Thoracic aorta (tissue), 2 donors: Measurements from ENCODE around the gene CACNA1G. TPM values are rescaled to one million over a fixed set of nuclear protein-coding genes. Genes with fewer than 3 reads are reported as not detected.

Experiments used
- ATAC-seq: fragments of 150-250 bp; one replicate; pipeline ENCODE4 v1.8.0; 2017; ENCODE audit warnings: low read depth; ENCODE audit not compliant: insufficient number of reproducible peaks, low FRiP score
- DNase-seq: peaks from one replicate; pipeline ENCODE4 v3.0.0-alpha.2; 2020; ENCODE audit warnings: low spot score
- H3K27ac ChIP-seq, 2 donors: fragments of 200-600 bp; sonication (generic); 1 replicate in 1 of 2; 2 replicates in 1 of 2; pipeline ENCODE4 v1.5.1; 2016; ENCODE audit warnings: mild to moderate bottlenecking in 2 of 2, moderate library complexity in 2 of 2
- H3K27me3 ChIP-seq: fragments of 200-600 bp; sonication (generic); replicated peaks from 2 replicates; pipeline ENCODE4 v1.6.0; 2016; ENCODE audit warnings: mild to moderate bottlenecking; ENCODE audit not compliant: insufficient read depth
- H3K36me3 ChIP-seq: fragments of 200-600 bp; sonication (generic); one replicate; pipeline ENCODE4 v1.5.1; 2016
- H3K4me1 ChIP-seq, 2 donors: fragments of 200-600 bp; sonication (generic); 1 replicate in 1 of 2; 2 replicates in 1 of 2; pipeline versions ENCODE4 v1.5.1 to v1.6.0; 2016; ENCODE audit warnings: low read depth in 2 of 2, mild to moderate bottlenecking in 1 of 2; ENCODE audit not compliant: control insufficient read depth in 1 of 2
- H3K4me3 ChIP-seq: fragments of 200-600 bp; sonication (generic); 2 replicates; pipeline ENCODE4 v1.5.1; 2016; ENCODE audit warnings: mild to moderate bottlenecking
- H3K9me3 ChIP-seq: fragments of 200-600 bp; sonication (generic); 2 replicates; pipeline ENCODE4 v1.5.1; 2016
- CTCF ChIP-seq: fragments of 200-600 bp; sonication (generic); IDR thresholded peaks from one replicate; pipeline ENCODE4 v1.5.1; 2019; ENCODE audit warnings: antibody characterized with exemption
- total RNA-seq, 2 donors: library from RNA; depleted of rRNA; stranded (reverse); fragments of >200 nt; gene quantifications; one replicate each; pipeline versions ENCODE4 v1.1.0 to v1.2.3, GENCODE V29; 2016

The CACNA1G gene
- total RNA-seq, 2 donors from 2014 or later: 0.27 to 2.3 TPM

- DNase-seq: peak; percentile 56
- Histone ChIP-seq H3K36me3 (peaks cover 15% of the 10 kb centered on the region), H3K9me3 (no peaks in the 10 kb centered on the region), H3K4me1 (peaks cover 4 to 10% of the 10 kb centered on the region in 2 donors), H3K27me3 (no peaks in the 10 kb centered on the region), H3K27ac (peak overlapping the region; percentile 43 to 55), H3K4me3 (peak overlapping the region; percentile 9)
- ATAC-seq: peak; percentile 66
- TF ChIP-seq CTCF: no peak
These were observed 112.5 kb downstream of the CACNA1G start for GRCh38 chr17:50672831-50673551.

GRCh38 chr17:50675190-50675589 is 114.7 kb downstream of the CACNA1G start:
- no peak for TF ChIP-seq CTCF
- H3K36me3 ChIP-seq: peaks cover 19% of the 10 kb centered on the region
- no peak overlapping the region for H3K27ac ChIP-seq
- no peaks in the 10 kb centered on the region for H3K27me3 ChIP-seq
- ATAC-seq: no peak
- H3K4me1 ChIP-seq: peaks cover 4 to 10% of the 10 kb centered on the region in 2 donors
- no peak overlapping the region for H3K4me3 ChIP-seq
- no peak for DNase-seq
- no peaks in the 10 kb centered on the region for H3K9me3 ChIP-seq

- TF ChIP-seq CTCF: no peak
- Histone ChIP-seq H3K9me3 (no peaks in the 10 kb centered on the region), H3K27ac (no peak overlapping the region), H3K27me3 (no peaks in the 10 kb centered on the region), H3K36me3 (peaks cover 19% of the 10 kb centered on the region), H3K4me1 (peaks cover 4 to 11% of the 10 kb centered on the region in 2 donors), H3K4me3 (no peak overlapping the region)
- ATAC-seq: no peak
- DNase-seq: no peak
These were observed 115.1 kb downstream of the CACNA1G start for GRCh38 chr17:50675627-50676026.

GRCh38 chr17:50676065-50676975 is 115.8 kb downstream of the CACNA1G start:
- no peaks in the 10 kb centered on the region for H3K9me3 ChIP-seq
- no peak overlapping the region for H3K4me3 ChIP-seq
- TF ChIP-seq CTCF: no peak
- H3K4me1 ChIP-seq: peaks cover 4 to 18% of the 10 kb centered on the region in 2 donors
- H3K36me3 ChIP-seq: peaks cover 19% of the 10 kb centered on the region
- ATAC-seq: no peak
- DNase-seq: no peak
- H3K27me3 ChIP-seq: no peaks in the 10 kb centered on the region
- H3K27ac ChIP-seq: no peak overlapping the region

Other genes starting within 250 kb of the CACNA1G start
- 10 to 100 TPM; 17.6 to 26.4 TPM for gene XYLT2, start 214.6 kb upstream of the CACNA1G start, total RNA-seq
- gene MRPL27, start 187.5 kb upstream of the CACNA1G start, total RNA-seq: 10 to 100 TPM; 17.1 to 42.9 TPM
- 1 to 10 TPM in 1 of 2 donors, not detected in 1; 3.9 TPM for gene EME1, start 187.5 kb upstream of the CACNA1G start, total RNA-seq
- gene LRRC59, start 163.2 kb upstream of the CACNA1G start, total RNA-seq: 10 to 100 TPM; 55.6 to 96.4 TPM
- gene ACSF2, start 134.5 kb upstream of the CACNA1G start, total RNA-seq: 10 to 100 TPM; 11.1 to 41.6 TPM
- gene CHAD, start 91.8 kb upstream of the CACNA1G start, total RNA-seq: not detected
- 10 to 100 TPM; 21.4 to 35.3 TPM for gene RSAD1, start 81.9 kb upstream of the CACNA1G start, total RNA-seq
- under 1 TPM; 0.56 to 0.68 TPM for gene MYCBPAP, start 52.3 kb upstream of the CACNA1G start, total RNA-seq
- gene EPN3, start 28.0 kb upstream of the CACNA1G start, total RNA-seq: 1 to 10 TPM in 1 of 2 donors, not detected in 1; 1.4 TPM
- 100 to 1,000 TPM in 1 of 2 donors, 10 to 100 TPM in 1; 82.8 to 118 TPM for gene SPATA20, start 13.5 kb upstream of the CACNA1G start, total RNA-seq
- 100 to 1,000 TPM in 1 of 2 donors, 10 to 100 TPM in 1; 72.7 to 143 TPM for gene ABCC3, start 74.2 kb downstream of the CACNA1G start, total RNA-seq
- gene ANKRD40, start 147.2 kb downstream of the CACNA1G start, total RNA-seq: 10 to 100 TPM; 38.6 to 61.9 TPM
- 100 to 1,000 TPM in 1 of 2 donors, 10 to 100 TPM in 1; 60.8 to 136 TPM for gene LUC7L3, start 158.9 kb downstream of the CACNA1G start, total RNA-seq
- not detected for gene ANKRD40CL, start 206.8 kb downstream of the CACNA1G start, total RNA-seq